ENCODE data around the gene GUCY2C. TPM values are rescaled to one million over a fixed set of nuclear protein-coding genes. Genes with fewer than 3 reads are reported as not detected.
"Not testable (repeated sequence)": the region's sequence is repeated elsewhere in the genome, so short reads cannot be mapped to it uniquely, and the experiment has no call there.

The GUCY2C gene
- total RNA-seq, 3 donors from 2014 or later: 1.3 TPM; not detected in 2

DNA sequence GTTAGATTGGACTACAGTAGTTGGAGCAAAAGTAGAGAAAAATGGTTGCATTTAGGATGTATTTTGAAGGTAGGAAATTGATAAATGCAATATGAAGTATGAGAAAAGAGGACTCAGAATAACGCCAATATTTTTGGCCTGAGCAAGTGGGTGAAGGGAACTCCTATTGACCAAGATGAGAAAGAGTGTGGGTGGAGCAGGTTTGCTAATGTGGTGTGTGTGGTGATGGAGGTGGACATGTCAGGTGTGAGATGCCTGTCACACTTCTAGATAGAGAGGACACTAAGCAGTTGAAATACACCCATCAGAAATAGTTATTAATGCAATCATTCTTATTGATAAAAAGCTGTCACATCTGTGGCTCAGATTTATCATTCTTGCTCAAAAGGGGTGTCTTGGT, 7.3 kb downstream of the GUCY2C start:
- intact Hi-C loops (cut with DNase I; ENCODE audit: low total_unique reads): no loop called here
- H3K36me3 ChIP-seq: no peaks in the 10 kb centered on the region
- TF ChIP-seq POLR2A (IDR thresholded peaks at IDR 0.05) (no peak), POLR2AphosphoS5 (IDR thresholded peaks at IDR 0.05) (no peak)
- TF ChIP-seq, protein P1, sequence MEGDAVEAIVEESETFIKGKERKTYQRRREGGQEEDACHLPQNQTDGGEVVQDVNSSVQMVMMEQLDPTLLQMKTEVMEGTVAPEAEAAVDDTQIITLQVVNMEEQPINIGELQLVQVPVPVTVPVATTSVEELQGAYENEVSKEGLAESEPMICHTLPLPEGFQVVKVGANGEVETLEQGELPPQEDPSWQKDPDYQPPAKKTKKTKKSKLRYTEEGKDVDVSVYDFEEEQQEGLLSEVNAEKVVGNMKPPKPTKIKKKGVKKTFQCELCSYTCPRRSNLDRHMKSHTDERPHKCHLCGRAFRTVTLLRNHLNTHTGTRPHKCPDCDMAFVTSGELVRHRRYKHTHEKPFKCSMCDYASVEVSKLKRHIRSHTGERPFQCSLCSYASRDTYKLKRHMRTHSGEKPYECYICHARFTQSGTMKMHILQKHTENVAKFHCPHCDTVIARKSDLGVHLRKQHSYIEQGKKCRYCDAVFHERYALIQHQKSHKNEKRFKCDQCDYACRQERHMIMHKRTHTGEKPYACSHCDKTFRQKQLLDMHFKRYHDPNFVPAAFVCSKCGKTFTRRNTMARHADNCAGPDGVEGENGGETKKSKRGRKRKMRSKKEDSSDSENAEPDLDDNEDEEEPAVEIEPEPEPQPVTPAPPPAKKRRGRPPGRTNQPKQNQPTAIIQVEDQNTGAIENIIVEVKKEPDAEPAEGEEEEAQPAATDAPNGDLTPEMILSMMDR (IDR thresholded peaks at IDR 0.05): no peak
- H3K9me3 ChIP-seq: no peaks in the 10 kb centered on the region
- H3K4me1 ChIP-seq: no peaks in the 10 kb centered on the region
- H3K27ac ChIP-seq: no peak overlapping the region
- H3K4me3 ChIP-seq: no peak overlapping the region
- H3K27me3 ChIP-seq: no peaks in the 10 kb centered on the region
- no peak for DNase-seq (ENCODE audit: low spot score in 2 of 2)

DNA sequence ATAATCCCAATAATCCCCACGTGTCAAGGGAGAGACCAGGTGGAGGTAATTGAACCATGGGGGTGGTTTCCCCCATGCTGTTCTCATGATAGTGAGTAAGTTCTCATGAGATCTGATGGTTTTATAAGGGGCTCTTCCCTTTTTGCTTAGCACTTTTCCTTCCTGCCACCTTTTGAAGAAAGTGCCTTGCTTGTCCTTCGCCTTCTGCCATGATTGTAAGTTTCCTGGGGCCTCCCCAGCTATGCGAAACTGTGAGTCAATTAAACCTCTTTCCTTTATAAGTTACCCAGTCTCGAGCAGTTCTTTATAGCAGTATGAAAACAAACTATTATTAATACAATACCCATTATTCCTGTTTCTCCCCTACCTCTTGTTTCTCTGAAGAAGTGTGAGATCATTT, 14.2 kb downstream of the GUCY2C start:
- intact Hi-C loops (cut with DNase I; ENCODE audit: low total_unique reads); H3K27me3 ChIP-seq; H3K4me3 ChIP-seq; H3K4me1 ChIP-seq; H3K27ac ChIP-seq; H3K9me3 ChIP-seq; DNase-seq (ENCODE audit: low spot score in 2 of 2); H3K36me3 ChIP-seq: not testable (repeated sequence)

DNA sequence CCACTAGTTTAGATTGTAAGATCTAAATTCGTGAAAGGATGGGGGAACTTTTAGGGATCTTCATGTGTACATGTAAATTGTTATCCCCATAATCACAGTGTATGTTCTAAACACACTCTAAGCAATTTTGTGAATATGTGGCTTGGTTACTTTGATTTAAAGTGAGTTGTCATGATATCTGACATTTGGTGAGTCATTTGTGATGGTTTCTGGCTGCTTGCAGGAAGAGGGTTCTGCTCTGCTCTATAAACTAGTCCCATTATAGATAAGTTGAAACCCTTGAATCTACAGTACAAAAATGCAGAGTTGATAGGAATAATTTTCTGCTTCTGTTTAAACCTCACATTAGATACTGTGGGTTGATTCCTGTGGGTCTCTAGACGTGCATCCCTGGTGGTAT, 14.8 kb downstream of the GUCY2C start:
- Histone ChIP-seq H3K36me3 (no peaks in the 10 kb centered on the region), H3K27ac (no peak overlapping the region), H3K4me3 (no peak overlapping the region), H3K9me3 (no peaks in the 10 kb centered on the region), H3K27me3 (no peaks in the 10 kb centered on the region), H3K4me1 (no peaks in the 10 kb centered on the region)
- TF ChIP-seq POLR2A (IDR thresholded peaks at IDR 0.05): no peak
- TF ChIP-seq POLR2AphosphoS5 (IDR thresholded peaks at IDR 0.05): no peak
- TF ChIP-seq, protein P1 (IDR thresholded peaks at IDR 0.05): no peak
- no peak for DNase-seq (ENCODE audit: low spot score in 2 of 2)
- intact Hi-C loops (cut with DNase I; ENCODE audit: low total_unique reads): no loop called here

DNA sequence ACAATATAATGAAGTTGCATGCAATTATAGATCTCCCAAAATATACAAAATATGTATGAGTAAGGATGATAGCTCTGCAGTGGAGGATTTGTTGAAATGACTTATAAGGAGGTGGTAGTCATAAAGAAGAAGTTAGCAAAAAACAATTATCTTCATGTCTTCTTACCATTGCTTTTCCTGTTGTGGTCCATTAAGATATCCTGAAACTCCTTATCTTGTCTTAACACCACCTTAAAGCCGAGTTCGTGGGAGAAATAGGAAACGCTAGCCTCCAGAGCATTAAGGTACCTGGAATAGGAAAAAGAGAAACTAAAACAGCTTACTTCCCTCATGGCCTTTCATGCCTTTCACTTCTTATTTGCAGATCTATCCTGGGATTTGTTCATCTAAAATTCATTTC, 15.2 kb downstream of the GUCY2C start:
- Histone ChIP-seq H3K4me3 (no peak overlapping the region), H3K36me3 (no peaks in the 10 kb centered on the region), H3K4me1 (no peaks in the 10 kb centered on the region), H3K27ac (no peak overlapping the region), H3K9me3 (no peaks in the 10 kb centered on the region), H3K27me3 (no peaks in the 10 kb centered on the region)
- no peak for TF ChIP-seq POLR2A (IDR thresholded peaks at IDR 0.05)
- no peak for DNase-seq (ENCODE audit: low spot score in 2 of 2)
- intact Hi-C loops (cut with DNase I; ENCODE audit: low total_unique reads): no loop called here

DNA sequence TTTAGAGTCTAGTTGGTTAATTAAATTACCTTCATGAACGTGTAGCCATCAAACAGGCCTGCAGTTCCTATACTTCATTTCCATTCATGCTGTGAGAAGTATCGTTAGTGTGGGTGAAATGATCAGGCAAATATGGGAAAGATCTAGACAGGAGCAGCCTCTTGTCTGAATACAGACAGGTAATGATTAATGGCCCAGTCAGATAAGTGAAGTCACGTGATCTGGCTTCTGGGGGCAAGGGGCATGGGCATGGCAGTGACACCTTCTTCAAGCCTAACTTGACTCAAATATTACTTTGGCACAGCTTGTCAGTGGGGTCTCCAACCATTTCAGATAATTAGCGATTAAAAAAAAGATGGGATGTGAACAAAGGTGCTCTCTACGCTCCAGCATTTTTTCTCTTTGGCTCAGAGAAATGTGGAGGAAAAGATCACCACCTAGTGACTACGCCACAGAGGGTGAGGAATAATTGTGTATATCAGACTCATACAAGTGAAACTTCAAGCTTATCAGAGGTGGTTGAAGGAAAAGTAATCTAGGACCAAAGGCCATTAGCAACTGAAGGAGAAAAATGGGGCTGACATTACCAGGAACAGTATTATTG, 17.8 kb downstream of the GUCY2C start:
- DNase-seq (ENCODE audit: low spot score in 2 of 2): no peak
- H3K36me3 ChIP-seq: no peaks in the 10 kb centered on the region
- intact Hi-C loops (cut with DNase I; ENCODE audit: low total_unique reads): no loop called here
- H3K4me3 ChIP-seq: no peak overlapping the region
- no peaks in the 10 kb centered on the region for H3K4me1 ChIP-seq
- H3K27ac ChIP-seq: no peak overlapping the region
- no peaks in the 10 kb centered on the region for H3K9me3 ChIP-seq
- H3K27me3 ChIP-seq: no peaks in the 10 kb centered on the region
- TF ChIP-seq POLR2A (IDR thresholded peaks at IDR 0.05) (no peak), POLR2AphosphoS5 (IDR thresholded peaks at IDR 0.05) (no peak)
- TF ChIP-seq, protein P1 (IDR thresholded peaks at IDR 0.05): no peak

DNA sequence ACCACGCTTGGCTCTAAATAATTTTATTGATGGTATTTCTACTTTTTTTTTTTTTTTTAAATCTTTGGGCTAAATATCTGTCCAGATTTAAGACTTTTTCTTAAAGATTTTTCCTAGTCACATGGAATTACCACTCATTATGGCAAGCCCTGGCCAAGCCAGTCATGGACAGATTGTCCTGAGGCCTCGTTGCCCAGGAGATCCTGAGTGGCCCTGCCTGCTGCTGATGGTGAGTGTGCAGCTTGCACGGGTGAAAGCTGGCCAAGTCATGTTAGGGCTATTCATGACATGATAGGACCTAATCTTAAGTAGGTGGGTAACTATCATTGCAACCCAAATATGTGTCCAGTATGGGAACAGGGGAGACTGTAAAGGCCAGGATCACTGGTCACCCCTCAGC, 27.8 kb downstream of the GUCY2C start:
- DNase-seq (ENCODE audit: low spot score in 2 of 2): no peak
- intact Hi-C loops (cut with DNase I; ENCODE audit: low total_unique reads): no loop called here
- TF ChIP-seq POLR2A (IDR thresholded peaks at IDR 0.05): no peak
- TF ChIP-seq, protein P1 (IDR thresholded peaks at IDR 0.05): no peak
- TF ChIP-seq POLR2AphosphoS5 (IDR thresholded peaks at IDR 0.05): no peak
- Histone ChIP-seq H3K27ac (no peak overlapping the region), H3K4me3 (no peak overlapping the region), H3K4me1 (no peaks in the 10 kb centered on the region), H3K27me3 (no peaks in the 10 kb centered on the region), H3K9me3 (no peaks in the 10 kb centered on the region), H3K36me3 (no peaks in the 10 kb centered on the region)
